K562 (cell line): ENCODE results near the gene MILR1. TPM values are rescaled to one million over a fixed set of nuclear protein-coding genes. Genes with fewer than 3 reads are reported as not detected.
A peak's percentile ranks its signal among the peaks of the same experiment; 100 is the strongest.

Experiments
- ATAC-seq: fragments of 200-7000 bp; cut with Tn5 transposase; 3 replicates; pipeline ENCODE4 v1.9.1; 2020; ENCODE audit warnings: moderate library complexity
- BruUV-seq: library from RNA; stranded (reverse); fragments of 400-500 nt; replicated peaks from 2 replicates; lab custom pipeline; 2021; lab: Mats Ljungman, UMichigan
- CTCF ChIA-PET: fragments of 300-600 bp; formaldehyde crosslinking; extraction: SDS; loops from one replicate; lab custom pipeline; 2021; ENCODE audit warnings: low intra/inter-chr PET ratio; lab: Yijun Ruan, JAX
- POLR2A ChIA-PET: fragments of 300-600, 350-650 bp; sonication (Branson Sonifier 250); formaldehyde crosslinking; extraction: SDS; loops from one replicate; lab custom pipeline; 2021; ENCODE audit warnings: antibody characterized with exemption, inconsistent platforms; lab: Yijun Ruan, JAX
- DNase-seq, 4 experiments: peaks; one replicate each; pipeline versions ENCODE4 v3.0.0 to v3.0.0-alpha.2; 2011 to 2018; ENCODE audit warnings: low spot score in 3 of 4, mixed read lengths in 3 of 4; ENCODE audit errors: extremely low read depth in 1 of 4
- FAIRE-seq: peaks from 2 replicates; lab custom pipeline; 2011; peaks lifted over from hg19 to GRCh38; lab: Jason Lieb, UNC
- H2AFZ ChIP-seq: 2 replicates; pipeline ENCODE4 v1.6.0; 2011; ENCODE audit warnings: low read depth, low read length, control low read depth, inconsistent platforms
- H3K27ac ChIP-seq: fragments of 200-600 bp; 3 replicates; pipeline ENCODE4 v1.8.0; 2011; ENCODE audit warnings: low read depth, mild to moderate bottlenecking, control low read depth, inconsistent platforms, low read length, moderate library complexity, mixed read lengths; ENCODE audit errors: extremely low read depth
- H3K27me3 ChIP-seq, 2 experiments: fragments of 300-600 bp in 1 of 2; 2 replicates in 1 of 2; 3 replicates in 1 of 2; pipeline versions ENCODE4 v1.6.0 to v1.8.0; 2011; ENCODE audit warnings: inconsistent platforms in 2 of 2, low read length in 2 of 2, mild to moderate bottlenecking in 1 of 2, mixed read lengths in 1 of 2, moderate library complexity in 1 of 2; ENCODE audit not compliant: control insufficient read depth in 2 of 2, insufficient read depth in 2 of 2
- H3K36me3 ChIP-seq: fragments of 300-600 bp; 3 replicates; pipeline ENCODE4 v1.8.0; 2011; ENCODE audit warnings: mild to moderate bottlenecking, low read length, inconsistent platforms; ENCODE audit not compliant: control insufficient read depth, insufficient read depth
- H3K4me1 ChIP-seq, 2 experiments: fragments of 200-600 bp in 1 of 2; replicated peaks in 1 of 2; 2 replicates in 1 of 2; 3 replicates in 1 of 2; pipeline versions ENCODE4 v1.5.1 to v1.8.0; 2011; ENCODE audit warnings: inconsistent platforms in 2 of 2, low read length in 2 of 2, mild to moderate bottlenecking in 1 of 2, mixed read lengths in 1 of 2, moderate library complexity in 1 of 2; ENCODE audit not compliant: control insufficient read depth in 2 of 2, insufficient read depth in 2 of 2
- H3K4me2 ChIP-seq: 2 replicates; pipeline ENCODE4 v1.6.1; 2011; ENCODE audit warnings: low read length, control low read depth, inconsistent platforms, mixed read lengths; ENCODE audit not compliant: insufficient read depth
- H3K4me3 ChIP-seq: fragments of 200-600 bp; sonication (generic), shearing (Covaris generic); 2 replicates; pipeline ENCODE4 v1.5.1; 2016; ENCODE audit warnings: control low read depth, inconsistent platforms
- H3K79me2 ChIP-seq: fragments of 200-600 bp; 3 replicates; pipeline ENCODE4 v1.8.0; 2011; ENCODE audit warnings: low read length, inconsistent platforms; ENCODE audit not compliant: control insufficient read depth, insufficient read depth
- H3K9ac ChIP-seq, 2 experiments: 2 replicates each; pipeline versions ENCODE4 v1.6.0 to v1.6.1; 2011; ENCODE audit warnings: low read depth in 2 of 2, low read length in 2 of 2, control low read depth in 1 of 2, inconsistent platforms in 1 of 2, mild to moderate bottlenecking in 1 of 2, mixed read lengths in 1 of 2; ENCODE audit not compliant: insufficient read depth in 1 of 2
- H3K9me1 ChIP-seq: one replicate; pipeline ENCODE4 v1.6.0; 2011; ENCODE audit warnings: inconsistent platforms, mild to moderate bottlenecking, low read length, moderate library complexity; ENCODE audit not compliant: control insufficient read depth, insufficient read depth
- H3K9me3 ChIP-seq: replicated peaks from 2 replicates; pipeline ENCODE4 v1.5.1; 2011; ENCODE audit warnings: low read depth, low read length, inconsistent platforms; ENCODE audit not compliant: control insufficient read depth, insufficient read depth
- H4K20me1 ChIP-seq: replicated peaks from 2 replicates; pipeline ENCODE4 v1.6.1; 2011; ENCODE audit warnings: low read length, inconsistent platforms, mixed read lengths; ENCODE audit not compliant: control insufficient read depth, insufficient read depth
- DACH1 ChIP-seq: fragments of 450-650 bp; IDR thresholded peaks from 2 replicates; pipeline ENCODE4 v1.6.1; 2018; ENCODE audit not compliant: partially characterized antibody
- DPF2 ChIP-seq: fragments of 450-650 bp; IDR thresholded peaks from 2 replicates; pipeline ENCODE4 v1.6.1; 2016
- KLF1 ChIP-seq: fragments of 450-650 bp; IDR thresholded peaks from 2 replicates; pipeline ENCODE4 v1.6.1; 2016; ENCODE audit warnings: missing genetic modification characterization, missing compliant biosample characterization
- NKRF ChIP-seq: fragments of 450-650 bp; IDR thresholded peaks from 2 replicates; pipeline ENCODE4 v1.6.1; 2016; ENCODE audit warnings: borderline replicate concordance
- TARDBP ChIP-seq: fragments of 450-650 bp; IDR thresholded peaks from 2 replicates; pipeline ENCODE4 v1.6.1; 2016
- TBL1XR1 ChIP-seq, 2 experiments: IDR thresholded peaks; 2 replicates each; pipeline ENCODE4 v1.6.1; 2012; ENCODE audit warnings: improper control_type of control experiment in 2 of 2, low read length in 2 of 2, mild to moderate bottlenecking in 1 of 2
- ZFP1 ChIP-seq: fragments of 450-650 bp; formaldehyde crosslinking; IDR thresholded peaks from 2 replicates; pipeline ENCODE4 v1.4.0; 2020; ENCODE audit warnings: mild to moderate bottlenecking, mixed read lengths
- ZNF695 ChIP-seq: fragments of 450-650 bp; formaldehyde crosslinking; IDR thresholded peaks from 2 replicates; pipeline ENCODE4 v1.4.0; 2020; ENCODE audit warnings: mild to moderate bottlenecking, moderate library complexity
- ZNF830 ChIP-seq: fragments of 250-450 bp; sonication (Bioruptor Pico); IDR thresholded peaks from 2 replicates; pipeline ENCODE4 v1.5.0; 2021; ENCODE audit warnings: mild to moderate bottlenecking
- WGBS: fragments of 100-300 bp; shearing (Covaris generic); methylation state at CpG from one replicate; pipeline ENCODE4 v1.1.6; 2016; ENCODE audit warnings: low coverage, mixed read lengths; ENCODE audit not compliant: insufficient coverage; ENCODE audit errors: missing lambda C conversion rate; 5-methylcytosine and 5-hydroxymethylcytosine counted together
- in situ Hi-C: fragments of 300-500 bp; cut with MboI; formaldehyde crosslinking; loops from 4 replicates; pipeline ENCODE4 v1.15.0; 2018; ENCODE audit warnings: inconsistent platforms, mixed read lengths
- intact Hi-C: fragments of 100-400 bp; cut with micrococcal nuclease; formaldehyde crosslinking; loops from 2 replicates; pipeline ENCODE4 v1.14.2; 2022
- polyA plus RNA-seq, 8 experiments: library from polyadenylated mRNA; depleted of rRNA in 4 of 8; stranded (reverse) in 5 of 8; unstranded in 3 of 8; fragments of >200 nt; fragmentation: Nextera tagmentation in 2 of 8; fragmentation: Illumina TruSeq in 1 of 8; extraction: Ambion mirVana in 2 of 8; extraction: Trizol in 1 of 8; gene quantifications; 2 replicates each; pipeline versions ENCODE4 v1.2.1 to v1.2.3, GENCODE V29; 2011 to 2014; ENCODE audit warnings: inconsistent platforms in 1 of 8, missing spikeins in 1 of 8
- total RNA-seq, 7 experiments: library from RNA; depleted of rRNA in 6 of 7; stranded (reverse); fragments of >200 nt in 6 of 7; fragmentation: Illumina TruSeq in 2 of 7; extraction: Trizol in 2 of 7; gene quantifications; 2 replicates each; pipeline versions ENCODE4 v1.2.1 to v1.2.3, GENCODE V29; 2011 to 2021; ENCODE audit warnings: low replicate concordance in 1 of 7
- TF ChIP-seq, protein P1 (sequence below): fragments of 250-450 bp; sonication (Bioruptor Pico); IDR thresholded peaks from 2 replicates; pipeline ENCODE4 v1.4.0; 2020; ENCODE audit warnings: mild to moderate bottlenecking
- TF ChIP-seq, protein P2 (sequence below): sonication (generic); formaldehyde crosslinking; IDR thresholded peaks from 2 replicates; pipeline ENCODE4 v1.8.0; 2023; ENCODE audit warnings: mild to moderate bottlenecking, missing genetic modification reagents
- TF ChIP-seq, protein P3 (sequence below): sonication (generic); formaldehyde crosslinking; IDR thresholded peaks from 2 replicates; pipeline ENCODE4 v1.8.0; 2022; ENCODE audit warnings: mild to moderate bottlenecking, missing genetic modification reagents, borderline replicate concordance

Gene MILR1
- total and polyA plus RNA-seq, 9 of the 15 experiments (the other 6 are each of a cell fraction or from before 2014, with no cell fraction given), result 3.8 to 14.1 (median 7.1) TPM

GRCh38 chr17:64402469-64402868 lies 46.4 kb upstream of the MILR1 start (continued):
- no peak for TF ChIP-seq NKRF

- BruUV-seq, result no TSS peak
- peaks cover 10 to 11% of the 10 kb centered on the region in 2 experiments for H3K4me1 ChIP-seq
- POLR2A ChIA-PET, result no interaction called here
- ATAC-seq (no peak), FAIRE-seq (no peak), DNase-seq (no peak)
- no peak overlapping the region for H3K4me3 ChIP-seq
- no peaks in the 10 kb centered on the region for H4K20me1 ChIP-seq
- peak overlapping the region in 1 of 2 experiments; percentile 79; a peak in 2 of 4 replicates for H3K9ac ChIP-seq
- WGBS, result 78% methylated on average over 6 of the region's 6 CpGs
- no peaks in the 10 kb centered on the region for H3K9me1 ChIP-seq
- in situ Hi-C loops (no loop called here), intact Hi-C loops (no loop called here)
- H3K27ac ChIP-seq, result no peak overlapping the region
- H3K27me3 ChIP-seq, result no peaks in the 10 kb centered on the region
- H3K9me3 ChIP-seq, result no peaks in the 10 kb centered on the region
- CTCF ChIA-PET, result no interaction called here
- H3K79me2 ChIP-seq, result no peaks in the 10 kb centered on the region
- peak overlapping the region; percentile 4; the same call in 1 of the 2 replicates for H2AFZ ChIP-seq
- no peaks in the 10 kb centered on the region for H3K36me3 ChIP-seq
- no peak overlapping the region for H3K4me2 ChIP-seq
- no peak for TF ChIP-seq DACH1
- TF ChIP-seq, protein P1, sequence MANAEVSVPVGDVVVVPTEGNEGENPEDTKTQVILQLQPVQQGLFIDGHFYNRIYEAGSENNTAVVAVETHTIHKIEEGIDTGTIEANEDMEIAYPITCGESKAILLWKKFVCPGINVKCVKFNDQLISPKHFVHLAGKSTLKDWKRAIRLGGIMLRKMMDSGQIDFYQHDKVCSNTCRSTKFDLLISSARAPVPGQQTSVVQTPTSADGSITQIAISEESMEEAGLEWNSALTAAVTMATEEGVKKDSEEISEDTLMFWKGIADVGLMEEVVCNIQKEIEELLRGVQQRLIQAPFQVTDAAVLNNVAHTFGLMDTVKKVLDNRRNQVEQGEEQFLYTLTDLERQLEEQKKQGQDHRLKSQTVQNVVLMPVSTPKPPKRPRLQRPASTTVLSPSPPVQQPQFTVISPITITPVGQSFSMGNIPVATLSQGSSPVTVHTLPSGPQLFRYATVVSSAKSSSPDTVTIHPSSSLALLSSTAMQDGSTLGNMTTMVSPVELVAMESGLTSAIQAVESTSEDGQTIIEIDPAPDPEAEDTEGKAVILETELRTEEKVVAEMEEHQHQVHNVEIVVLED, result no peak
- TF ChIP-seq, protein P2, sequence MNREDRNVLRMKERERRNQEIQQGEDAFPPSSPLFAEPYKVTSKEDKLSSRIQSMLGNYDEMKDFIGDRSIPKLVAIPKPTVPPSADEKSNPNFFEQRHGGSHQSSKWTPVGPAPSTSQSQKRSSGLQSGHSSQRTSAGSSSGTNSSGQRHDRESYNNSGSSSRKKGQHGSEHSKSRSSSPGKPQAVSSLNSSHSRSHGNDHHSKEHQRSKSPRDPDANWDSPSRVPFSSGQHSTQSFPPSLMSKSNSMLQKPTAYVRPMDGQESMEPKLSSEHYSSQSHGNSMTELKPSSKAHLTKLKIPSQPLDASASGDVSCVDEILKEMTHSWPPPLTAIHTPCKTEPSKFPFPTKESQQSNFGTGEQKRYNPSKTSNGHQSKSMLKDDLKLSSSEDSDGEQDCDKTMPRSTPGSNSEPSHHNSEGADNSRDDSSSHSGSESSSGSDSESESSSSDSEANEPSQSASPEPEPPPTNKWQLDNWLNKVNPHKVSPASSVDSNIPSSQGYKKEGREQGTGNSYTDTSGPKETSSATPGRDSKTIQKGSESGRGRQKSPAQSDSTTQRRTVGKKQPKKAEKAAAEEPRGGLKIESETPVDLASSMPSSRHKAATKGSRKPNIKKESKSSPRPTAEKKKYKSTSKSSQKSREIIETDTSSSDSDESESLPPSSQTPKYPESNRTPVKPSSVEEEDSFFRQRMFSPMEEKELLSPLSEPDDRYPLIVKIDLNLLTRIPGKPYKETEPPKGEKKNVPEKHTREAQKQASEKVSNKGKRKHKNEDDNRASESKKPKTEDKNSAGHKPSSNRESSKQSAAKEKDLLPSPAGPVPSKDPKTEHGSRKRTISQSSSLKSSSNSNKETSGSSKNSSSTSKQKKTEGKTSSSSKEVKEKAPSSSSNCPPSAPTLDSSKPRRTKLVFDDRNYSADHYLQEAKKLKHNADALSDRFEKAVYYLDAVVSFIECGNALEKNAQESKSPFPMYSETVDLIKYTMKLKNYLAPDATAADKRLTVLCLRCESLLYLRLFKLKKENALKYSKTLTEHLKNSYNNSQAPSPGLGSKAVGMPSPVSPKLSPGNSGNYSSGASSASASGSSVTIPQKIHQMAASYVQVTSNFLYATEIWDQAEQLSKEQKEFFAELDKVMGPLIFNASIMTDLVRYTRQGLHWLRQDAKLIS (CRISPR knock-in tag), result no peak
- no peak for TF ChIP-seq ZFP1 (CRISPR knock-in tag)
- TF ChIP-seq TBL1XR1 (IDR thresholded peaks at IDR 0.05; ENCODE audit: low read length in 2 of 2), result no peak
- TF ChIP-seq DPF2, result no peak
- no peak for TF ChIP-seq KLF1 (tag)
- TF ChIP-seq ZNF695 (CRISPR knock-in tag), result no peak
- TF ChIP-seq, protein P3, sequence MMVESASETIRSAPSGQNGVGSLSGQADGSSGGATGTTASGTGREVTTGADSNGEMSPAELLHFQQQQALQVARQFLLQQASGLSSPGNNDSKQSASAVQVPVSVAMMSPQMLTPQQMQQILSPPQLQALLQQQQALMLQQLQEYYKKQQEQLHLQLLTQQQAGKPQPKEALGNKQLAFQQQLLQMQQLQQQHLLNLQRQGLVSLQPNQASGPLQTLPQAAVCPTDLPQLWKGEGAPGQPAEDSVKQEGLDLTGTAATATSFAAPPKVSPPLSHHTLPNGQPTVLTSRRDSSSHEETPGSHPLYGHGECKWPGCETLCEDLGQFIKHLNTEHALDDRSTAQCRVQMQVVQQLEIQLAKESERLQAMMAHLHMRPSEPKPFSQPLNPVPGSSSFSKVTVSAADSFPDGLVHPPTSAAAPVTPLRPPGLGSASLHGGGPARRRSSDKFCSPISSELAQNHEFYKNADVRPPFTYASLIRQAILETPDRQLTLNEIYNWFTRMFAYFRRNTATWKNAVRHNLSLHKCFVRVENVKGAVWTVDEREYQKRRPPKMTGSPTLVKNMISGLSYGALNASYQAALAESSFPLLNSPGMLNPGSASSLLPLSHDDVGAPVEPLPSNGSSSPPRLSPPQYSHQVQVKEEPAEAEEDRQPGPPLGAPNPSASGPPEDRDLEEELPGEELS (CRISPR knock-in tag), result no peak
- no peak for TF ChIP-seq TARDBP
- no peak for TF ChIP-seq ZNF830 (CRISPR knock-in tag)
Observed at GRCh38 chr17:64403881-64404460, 44.9 kb upstream of the MILR1 start.
